SKM-1 treated with dmso at 0.1 percent for 144 hours (cell line): Measurements from ENCODE around the gene DNAJC3.
"Not testable (repeated sequence)": the region's sequence is repeated elsewhere in the genome, so short reads cannot be mapped to it uniquely, and the experiment has no call there.

Experiments
- DNase-seq: peaks from one replicate; lab custom pipeline; 2025; ENCODE audit not compliant: unreplicated experiment; lab: John Stamatoyannopoulos, UW

DNAJC3 gene

DNA sequence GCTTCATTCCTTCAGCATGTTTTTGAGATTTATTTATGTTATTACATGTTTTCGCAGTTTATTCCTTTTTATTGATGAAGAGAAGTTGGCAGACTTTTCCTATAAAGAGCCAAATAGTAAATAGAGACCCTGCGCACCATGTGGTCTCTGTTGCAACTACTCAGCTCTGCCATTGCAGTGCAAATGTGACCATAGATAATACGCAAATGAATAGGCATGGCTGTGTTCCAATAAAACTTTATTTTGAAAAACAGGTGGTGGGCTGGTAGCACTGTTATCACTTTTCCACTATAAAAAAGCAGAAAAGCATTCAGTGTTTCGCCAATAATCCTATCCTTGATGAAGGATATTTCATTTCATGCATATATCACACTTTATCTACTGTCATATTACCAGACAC lies 95.0 kb downstream of the DNAJC3 start:
- DNase-seq, result no peak

DNA sequence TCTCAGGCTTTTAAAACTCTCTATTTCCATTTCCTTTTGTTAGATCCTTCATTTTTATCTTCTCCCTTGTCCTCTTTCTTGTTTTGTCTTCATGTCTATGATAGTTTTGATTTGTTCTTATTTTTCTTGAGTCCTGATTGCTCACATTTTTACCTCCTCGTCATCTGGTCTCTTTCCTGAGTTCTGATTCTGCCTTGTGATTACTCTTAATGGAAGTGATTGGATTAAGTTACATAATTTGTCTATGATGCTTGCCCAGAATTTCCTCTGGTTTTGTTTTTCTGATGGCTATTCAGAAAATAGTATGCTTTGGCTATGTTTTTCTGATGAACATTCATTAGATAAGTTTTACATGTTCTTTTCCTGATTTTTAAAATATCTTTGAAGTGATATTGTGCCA lies 102.6 kb downstream of the DNAJC3 start:
- DNase-seq, result no peak

- DNase-seq, result no peak
Measured at GRCh38 chr13:95781016-95781415, 104.1 kb downstream of the DNAJC3 start.

GRCh38 chr13:95781940-95782339 lies 105.0 kb downstream of the DNAJC3 start:
- not testable (repeated sequence) for DNase-seq

GRCh38 chr13:95783747-95784146 lies 106.8 kb downstream of the DNAJC3 start:
- no peak for DNase-seq

GRCh38 chr13:95784161-95784899 lies 107.4 kb downstream of the DNAJC3 start:
- no peak for DNase-seq

- DNase-seq, result no peak
Measured at GRCh38 chr13:95784900-95785290, 108.0 kb downstream of the DNAJC3 start.

DNA sequence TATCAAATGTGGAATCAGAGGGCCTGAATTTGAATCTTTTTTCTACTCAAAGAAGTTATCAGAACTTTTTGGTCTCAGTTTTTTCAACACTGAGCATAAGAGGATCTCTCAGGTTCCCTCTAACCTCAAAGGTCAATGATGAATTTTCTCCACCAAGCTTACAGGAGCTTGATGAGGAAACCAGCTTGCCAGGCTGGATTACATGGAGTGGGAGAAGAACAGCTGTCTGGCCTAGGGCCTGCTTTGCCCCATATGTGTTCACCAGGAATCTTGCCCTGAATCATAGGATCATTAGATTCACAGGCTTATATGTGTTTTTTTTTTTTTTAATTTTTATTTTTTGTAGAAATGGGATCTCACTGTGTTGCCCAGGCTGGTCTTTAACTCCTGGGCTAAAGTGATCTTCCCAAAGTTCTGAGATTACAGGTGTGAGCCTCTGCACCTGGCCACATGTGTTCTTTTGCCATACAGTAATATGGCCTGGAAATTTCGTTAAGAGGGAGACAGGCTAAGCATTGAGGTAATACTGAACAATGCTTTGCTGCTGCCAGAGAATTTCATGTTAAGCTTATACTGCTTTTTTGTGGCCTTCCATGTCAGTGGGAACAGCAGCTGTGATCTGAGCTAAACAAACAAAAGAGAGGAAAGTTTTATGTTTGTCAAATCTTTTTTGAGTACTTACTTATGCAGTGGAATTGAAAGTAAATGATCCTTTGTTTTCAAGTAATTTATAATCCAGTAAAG lies 110.6 kb downstream of the DNAJC3 start:
- DNase-seq, result no peak

GRCh38 chr13:95788100-95788463 lies 111.1 kb downstream of the DNAJC3 start:
- no peak for DNase-seq

DNA sequence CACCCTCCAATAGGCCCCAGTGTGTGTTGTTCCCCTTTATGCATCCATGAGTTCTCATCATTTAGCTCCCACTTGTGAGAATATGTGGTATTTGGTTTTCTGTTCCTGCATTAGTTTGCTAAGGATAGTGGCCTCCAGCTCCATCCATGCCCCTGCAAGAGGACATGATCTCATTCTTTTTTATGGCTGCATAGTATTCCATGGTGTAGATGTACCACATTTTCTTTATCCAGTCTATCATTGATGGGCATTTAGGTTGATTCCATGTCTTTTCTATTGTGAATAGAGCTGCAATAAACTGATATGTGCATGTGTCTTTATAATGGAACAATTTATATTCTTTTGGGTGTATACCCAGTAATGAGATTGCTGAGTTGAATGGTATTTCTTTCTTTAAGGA lies 112.4 kb downstream of the DNAJC3 start:
- not testable (repeated sequence) for DNase-seq

GRCh38 chr13:95791084-95791722 lies 114.3 kb downstream of the DNAJC3 start:
- DNase-seq, result no peak

- no peak for DNase-seq
Measured at GRCh38 chr13:95793018-95793555, 116.1 kb downstream of the DNAJC3 start.

- DNase-seq, result no peak
Measured at GRCh38 chr13:95793781-95794180, 116.8 kb downstream of the DNAJC3 start.

- DNase-seq, result no peak
Measured at GRCh38 chr13:95797016-95797415, 120.1 kb downstream of the DNAJC3 start.

DNA sequence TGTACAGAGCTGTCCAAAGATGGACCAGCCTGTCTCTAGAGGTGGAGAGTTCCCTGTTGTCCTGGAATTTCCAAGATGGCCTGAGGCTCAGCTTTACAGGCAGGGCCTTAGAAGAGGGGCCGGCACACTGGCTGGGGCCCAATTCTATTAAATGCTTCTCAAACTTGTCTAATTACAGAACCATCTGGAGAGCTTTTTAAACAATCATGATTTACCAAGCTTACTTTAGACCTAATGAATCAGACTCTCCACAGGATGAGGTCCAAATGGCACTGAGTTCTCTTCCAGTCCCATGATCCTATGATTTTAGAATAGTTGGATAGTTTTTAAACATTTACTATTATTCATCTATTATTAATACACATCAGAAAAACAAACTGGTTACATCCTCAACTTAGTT lies 123.5 kb downstream of the DNAJC3 start:
- no peak for DNase-seq

- no peak for DNase-seq
Measured at GRCh38 chr13:95801825-95802224, 124.9 kb downstream of the DNAJC3 start.

- no peak for DNase-seq
Measured at GRCh38 chr13:95805921-95806320, 129.0 kb downstream of the DNAJC3 start.

- no peak for DNase-seq
Measured at GRCh38 chr13:95809429-95809828, 132.5 kb downstream of the DNAJC3 start.

- no peak for DNase-seq
Measured at GRCh38 chr13:95813139-95813538, 136.2 kb downstream of the DNAJC3 start.

- no peak for DNase-seq
Measured at GRCh38 chr13:95814495-95814894, 137.6 kb downstream of the DNAJC3 start.

GRCh38 chr13:95822303-95822702 lies 145.4 kb downstream of the DNAJC3 start:
- DNase-seq, result no peak

- no peak for DNase-seq
Measured at GRCh38 chr13:95833126-95833525, 156.2 kb downstream of the DNAJC3 start.
